Transverse colon (tissue), 4 donors: ENCODE measurements around the gene TBX21. TPM values are rescaled to one million over a fixed set of nuclear protein-coding genes. Genes with fewer than 3 reads are reported as not detected.

Source experiments
- DNase-seq: peaks from one replicate; pipeline ENCODE4 v3.0.0-alpha.2; 2019
- H3K27ac ChIP-seq, 4 donors: fragments of 200-600 bp; sonication (generic); 2 replicates each; pipeline ENCODE4 v1.5.1; 2016 to 2018; ENCODE audit warnings: inconsistent platforms in 4 of 4
- H3K27me3 ChIP-seq: fragments of 200-600 bp; sonication (generic); 2 replicates; pipeline ENCODE4 v1.5.1; 2017; ENCODE audit warnings: inconsistent platforms
- H3K36me3 ChIP-seq, 4 donors: fragments of 200-600 bp; sonication (generic); 2 replicates each; pipeline ENCODE4 v1.5.1; 2017 to 2019; ENCODE audit warnings: inconsistent platforms in 4 of 4
- H3K4me1 ChIP-seq, 4 donors: fragments of 200-600 bp; sonication (generic); 2 replicates each; pipeline ENCODE4 v1.5.1; 2017 to 2020; ENCODE audit warnings: inconsistent platforms in 4 of 4
- H3K4me3 ChIP-seq, 4 donors: fragments of 200-600 bp; sonication (generic); 1 replicate in 1 of 4; 2 replicates in 3 of 4; pipeline versions ENCODE4 v1.5.1 to v1.6.1; 2017 to 2019; ENCODE audit warnings: inconsistent platforms in 4 of 4
- H3K9me3 ChIP-seq, 2 donors: fragments of 200-600 bp; sonication (generic); 2 replicates each; pipeline ENCODE4 v1.5.1; 2017 to 2019; ENCODE audit warnings: inconsistent platforms in 2 of 2
- EP300 ChIP-seq: sonication (generic); formaldehyde crosslinking; IDR thresholded peaks from one replicate; pipeline ENCODE4 v1.6.1; 2017; ENCODE audit warnings: antibody characterized with exemption, low read depth
- POLR2A ChIP-seq: fragments of 450-650 bp; IDR thresholded peaks from one replicate; pipeline ENCODE4 v1.6.1; 2016; ENCODE audit warnings: antibody characterized with exemption, mild to moderate bottlenecking, moderate library complexity
- POLR2AphosphoS5 ChIP-seq, 3 donors: sonication (generic); formaldehyde crosslinking; IDR thresholded peaks; one replicate each; pipeline ENCODE4 v1.6.1; 2016; ENCODE audit warnings: antibody characterized with exemption in 3 of 3
- WGBS, 2 donors: methylation state at CpG; one replicate each; pipeline ENCODE4 v1.1.5; 2018; ENCODE audit warnings: low coverage in 1 of 2; 5-methylcytosine and 5-hydroxymethylcytosine counted together
- in situ Hi-C, 4 donors: fragments of 200-750 bp; cut with MboI; loops; one replicate each; pipeline versions ENCODE4 v1.15.0 to v1.15.1; 2017; ENCODE audit warnings: low sequenced_read_pairs in 3 of 4, low pct_ligation_motif_present in 1 of 4, low pct_unique_long_range_greater_than_20kb in 1 of 4
- intact Hi-C: fragments of 100-400 bp; cut with DNase I; formaldehyde crosslinking; loops from one replicate; pipeline ENCODE4 v1.15.1; 2023; ENCODE audit warnings: low total_unique reads
- total RNA-seq, 4 donors: library from RNA; depleted of rRNA; stranded (reverse); fragments of >200 nt; gene quantifications; one replicate each; pipeline ENCODE4 v1.1.0, GENCODE V29; 2016
- TF ChIP-seq, protein P1 (sequence below), 5 experiments: fragments of 200-600 bp in 3 of 5; fragments of 450-650 bp in 2 of 5; sonication (generic) in 3 of 5; IDR thresholded peaks; 1 replicate in 2 of 5; 2 replicates in 3 of 5; pipeline ENCODE4 v1.5.1; 2016 to 2017; ENCODE audit warnings: antibody characterized with exemption in 5 of 5, inconsistent platforms in 3 of 5, mild to moderate bottlenecking in 2 of 5, moderate library complexity in 1 of 5

Gene TBX21
- total RNA-seq, 4 donors from 2014 or later = 0.27 to 18.3 (median 4.9) TPM; not detected in 1

DNA sequence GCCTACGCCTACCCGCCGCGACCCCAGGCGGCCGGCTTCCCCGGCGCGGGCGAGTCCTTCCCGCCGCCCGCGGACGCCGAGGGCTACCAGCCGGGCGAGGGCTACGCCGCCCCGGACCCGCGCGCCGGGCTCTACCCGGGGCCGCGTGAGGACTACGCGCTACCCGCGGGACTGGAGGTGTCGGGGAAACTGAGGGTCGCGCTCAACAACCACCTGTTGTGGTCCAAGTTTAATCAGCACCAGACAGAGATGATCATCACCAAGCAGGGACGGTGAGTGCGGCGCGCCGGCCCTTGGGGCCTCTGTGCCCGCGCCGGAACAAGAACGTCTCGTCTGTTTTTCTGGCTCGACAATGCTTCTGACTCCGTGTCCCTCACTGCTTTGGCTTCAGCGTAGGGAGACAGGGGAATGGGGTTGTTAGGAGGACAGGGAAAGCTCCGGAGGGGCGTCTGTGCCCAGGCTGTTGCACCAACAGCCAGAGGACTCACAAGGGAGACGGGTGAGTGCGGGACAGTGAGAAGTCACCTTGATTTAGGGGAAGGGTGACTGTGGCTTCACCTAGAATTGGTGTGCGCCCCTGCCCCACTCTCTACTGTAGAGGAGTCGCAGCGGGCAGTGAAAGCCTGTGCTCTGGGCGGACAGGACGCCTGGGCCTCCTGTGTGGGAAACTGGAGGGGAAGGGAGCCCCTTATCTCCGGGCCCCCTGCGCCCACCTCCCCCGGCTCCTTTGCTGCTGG lies 806 bp downstream of the TBX21 start:
- 20% methylated on average over 26 of the region's 60 CpGs; no CpG with 5 or more reads in 1 of the 2 donors for whole genome bisulfite sequencing, 2 donors
- peak overlapping the region; percentile 4 to 60 (median 52) for H3K27ac ChIP-seq

DNA sequence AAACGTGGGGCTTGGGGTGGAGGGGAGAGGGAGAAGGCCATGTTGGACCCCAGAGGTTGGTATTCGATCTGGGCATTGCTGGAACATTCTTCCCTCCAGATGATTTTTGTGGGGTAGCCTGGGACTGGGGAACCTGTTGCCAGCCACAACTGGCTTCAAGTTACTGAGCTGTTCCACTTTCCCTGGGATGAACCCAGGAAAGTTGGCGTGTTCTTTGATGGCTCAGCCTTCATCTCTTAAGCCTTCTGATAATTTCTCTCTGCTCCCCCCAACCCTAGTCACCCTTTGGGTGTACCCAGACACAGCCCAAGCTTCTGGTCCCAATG lies 2.1 kb downstream of the TBX21 start:
- 50% methylated on average over 3 of the region's 3 CpGs; no CpG with 5 or more reads in 1 of the 2 donors for WGBS, 2 donors

More for the DNA sequence above, 806 bp downstream of the TBX21 start:
- intact Hi-C loops (no loop called here), in situ Hi-C loops (no loop called here)
- Histone ChIP-seq H3K4me1 (peaks cover 0 to 14% (median 9%) of the 10 kb centered on the region in 4 donors), H3K4me3 (peak overlapping the region in 3 of 4 donors; percentile 30 to 53 (median 45)), H3K36me3 (no peaks in the 10 kb centered on the region), H3K9me3 (no peaks in the 10 kb centered on the region), H3K27me3 (peaks cover 65% of the 10 kb centered on the region)
- DNase-seq = no peak
- TF ChIP-seq EP300 = no peak
- TF ChIP-seq, protein P1, sequence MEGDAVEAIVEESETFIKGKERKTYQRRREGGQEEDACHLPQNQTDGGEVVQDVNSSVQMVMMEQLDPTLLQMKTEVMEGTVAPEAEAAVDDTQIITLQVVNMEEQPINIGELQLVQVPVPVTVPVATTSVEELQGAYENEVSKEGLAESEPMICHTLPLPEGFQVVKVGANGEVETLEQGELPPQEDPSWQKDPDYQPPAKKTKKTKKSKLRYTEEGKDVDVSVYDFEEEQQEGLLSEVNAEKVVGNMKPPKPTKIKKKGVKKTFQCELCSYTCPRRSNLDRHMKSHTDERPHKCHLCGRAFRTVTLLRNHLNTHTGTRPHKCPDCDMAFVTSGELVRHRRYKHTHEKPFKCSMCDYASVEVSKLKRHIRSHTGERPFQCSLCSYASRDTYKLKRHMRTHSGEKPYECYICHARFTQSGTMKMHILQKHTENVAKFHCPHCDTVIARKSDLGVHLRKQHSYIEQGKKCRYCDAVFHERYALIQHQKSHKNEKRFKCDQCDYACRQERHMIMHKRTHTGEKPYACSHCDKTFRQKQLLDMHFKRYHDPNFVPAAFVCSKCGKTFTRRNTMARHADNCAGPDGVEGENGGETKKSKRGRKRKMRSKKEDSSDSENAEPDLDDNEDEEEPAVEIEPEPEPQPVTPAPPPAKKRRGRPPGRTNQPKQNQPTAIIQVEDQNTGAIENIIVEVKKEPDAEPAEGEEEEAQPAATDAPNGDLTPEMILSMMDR (IDR thresholded peaks at IDR 0.05) = no peak
- TF ChIP-seq POLR2AphosphoS5 (IDR thresholded peaks at IDR 0.05) = no peak
- no peak for TF ChIP-seq POLR2A

DNA sequence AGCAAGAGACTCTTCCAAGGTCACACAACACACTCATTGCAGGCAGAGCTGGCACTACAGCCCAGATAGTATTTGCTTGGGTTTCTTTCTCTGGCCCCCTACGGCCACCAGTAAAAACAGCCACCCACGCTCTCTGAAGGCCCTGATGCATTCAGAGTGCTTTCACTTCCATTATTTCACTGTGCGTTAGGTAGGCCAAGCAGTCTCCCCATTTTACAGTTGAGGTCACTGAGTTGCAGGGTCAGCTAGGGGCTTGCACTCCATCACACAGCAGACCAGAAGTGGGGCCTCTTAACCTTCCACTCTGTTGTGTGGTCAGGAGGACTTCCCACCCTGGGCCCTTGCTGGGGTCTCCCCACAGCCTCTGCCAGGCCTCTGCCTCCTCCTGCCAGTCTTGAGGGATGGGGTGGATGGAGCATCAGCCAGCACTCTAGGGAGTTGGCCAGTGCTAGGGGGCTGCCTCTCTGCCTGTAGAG lies 2.5 kb downstream of the TBX21 start:
- Histone ChIP-seq H3K36me3 (no peaks in the 10 kb centered on the region), H3K9me3 (no peaks in the 10 kb centered on the region), H3K4me1 (peaks cover 0 to 14% (median 9%) of the 10 kb centered on the region in 4 donors), H3K4me3 (peak overlapping the region in 1 of 4 donors; percentile 19), H3K27ac (peak overlapping the region in 2 of 4 donors; percentile 37 to 42), H3K27me3 (peaks cover 55% of the 10 kb centered on the region)
- TF ChIP-seq, protein P1 (IDR thresholded peaks at IDR 0.05) = no peak
- TF ChIP-seq POLR2AphosphoS5 (IDR thresholded peaks at IDR 0.05) (no peak), EP300 (no peak), POLR2A (no peak)
- 80% methylated on average over 1 to 3 of the region's 3 CpGs for whole genome bisulfite sequencing, 2 donors
- in situ Hi-C loops (no loop called here), intact Hi-C loops (no loop called here)
- no peak for DNase-seq

More for the DNA sequence above, 2.1 kb downstream of the TBX21 start:
- intact Hi-C loops (no loop called here), in situ Hi-C loops (no loop called here)
- Histone ChIP-seq H3K36me3 (no peaks in the 10 kb centered on the region), H3K27me3 (peaks cover 57% of the 10 kb centered on the region), H3K4me1 (peaks cover 0 to 14% (median 9%) of the 10 kb centered on the region in 4 donors), H3K4me3 (peak overlapping the region in 1 of 4 donors; percentile 19), H3K27ac (peak overlapping the region in 2 of 4 donors; percentile 37 to 42), H3K9me3 (no peaks in the 10 kb centered on the region)
- DNase-seq = no peak
- no peak for TF ChIP-seq EP300
- TF ChIP-seq POLR2A = no peak

- in situ Hi-C loops (no loop called here), intact Hi-C loops (no loop called here)
- DNase-seq = no peak
- Histone ChIP-seq H3K4me1 (peaks cover 0 to 14% (median 9%) of the 10 kb centered on the region in 4 donors), H3K27me3 (peaks cover 42% of the 10 kb centered on the region), H3K27ac (no peak overlapping the region), H3K36me3 (no peaks in the 10 kb centered on the region), H3K4me3 (no peak overlapping the region), H3K9me3 (no peaks in the 10 kb centered on the region)
- 67 to 69% methylated on average over 8 to 17 of the region's 17 CpGs for WGBS, 2 donors
- TF ChIP-seq, protein P1 (IDR thresholded peaks at IDR 0.05) = no peak
- TF ChIP-seq EP300 (no peak), POLR2A (no peak), POLR2AphosphoS5 (IDR thresholded peaks at IDR 0.05) (no peak)
Observed at GRCh38 chr17:47736501-47737495, 3.8 kb downstream of the TBX21 start.
